AG04450 (cell line): ENCODE data around the gene PROCR. TPM values are rescaled to one million over a fixed set of nuclear protein-coding genes. Genes with fewer than 3 reads are reported as not detected.

Experiments used
- CTCF ChIA-PET: fragments of 300-600, 350-600 bp; formaldehyde crosslinking; extraction: SDS; loops from one replicate; lab custom pipeline; 2022; ENCODE audit warnings: antibody characterized with exemption, inconsistent platforms; lab: Charles Lee
- POLR2A ChIA-PET: fragments of 350-600 bp; formaldehyde crosslinking; extraction: SDS; loops from one replicate; lab custom pipeline; 2021; ENCODE audit warnings: antibody characterized with exemption, inconsistent platforms; lab: Yijun Ruan, JAX
- DNase-seq: peaks from one replicate; pipeline ENCODE4 v3.0.0-alpha.2; 2011; ENCODE audit warnings: low read depth, low spot score
- H3K27ac ChIP-seq: one replicate; pipeline ENCODE4 v1.5.1; 2012; ENCODE audit warnings: low read depth, low read length, control low read depth
- H3K27me3 ChIP-seq: one replicate; pipeline ENCODE4 v1.6.0; 2012; ENCODE audit warnings: low read length; ENCODE audit not compliant: control insufficient read depth, insufficient read depth
- H3K4me3 ChIP-seq: 2 replicates; pipeline ENCODE4 v1.5.1; 2011; ENCODE audit warnings: mild to moderate bottlenecking, low read depth, low read length, control low read depth
- H3K9me3 ChIP-seq: 2 replicates; pipeline ENCODE4 v1.5.1; 2012; ENCODE audit warnings: low read length; ENCODE audit not compliant: control insufficient read depth, insufficient read depth
- CTCF ChIP-seq: IDR thresholded peaks from 2 replicates; pipeline ENCODE4 v1.5.1; 2011; ENCODE audit warnings: low read depth, low read length, control low read depth, inconsistent platforms
- polyA plus RNA-seq: library from polyadenylated mRNA; depleted of rRNA; stranded (reverse); fragments of >200 nt; gene quantifications from 2 replicates; pipeline ENCODE4 v1.2.3, GENCODE V29; 2011

The PROCR gene
- polyA plus RNA-seq, 1 experiment = 73.8 TPM

GRCh38 chr20:35216541-35216940 lies 44.7 kb downstream of the PROCR start:
- Histone ChIP-seq H3K4me3 (no peak overlapping the region), H3K27ac (no peak overlapping the region), H3K9me3 (no peaks in the 10 kb centered on the region; the same call in 1 of the 2 replicates), H3K27me3 (peaks cover 3% of the 10 kb centered on the region)
- TF ChIP-seq CTCF = no peak
- CTCF ChIA-PET = interaction anchor here (0.9 to 1.3 kb wide), 3 partner anchors 8 to 120 kb away, joined by 3 to 4 read pairs (median 3); no protein-coding TSS in a partner anchor
- POLR2A ChIA-PET = no interaction called here
- DNase-seq = no peak

GRCh38 chr20:35223941-35224340 lies 52.1 kb downstream of the PROCR start:
- Histone ChIP-seq H3K27ac (no peak overlapping the region), H3K27me3 (peaks cover 36% of the 10 kb centered on the region)
- CTCF ChIA-PET = interaction anchor here (0.7 kb wide), 1 partner anchor 15 kb away, joined by 3 read pairs; no protein-coding TSS in a partner anchor

GRCh38 chr20:35224536-35224935 lies 52.7 kb downstream of the PROCR start:
- no peak overlapping the region for H3K4me3 ChIP-seq
- POLR2A ChIA-PET = no interaction called here
- CTCF ChIA-PET = interaction anchor here (0.7 kb wide), 1 partner anchor 16 kb away, joined by 3 read pairs; no protein-coding TSS in a partner anchor

More at GRCh38 chr20:35223941-35224340, 52.1 kb downstream of the PROCR start:
- no peak for DNase-seq
- H3K4me3 ChIP-seq = no peak overlapping the region
- H3K9me3 ChIP-seq = no peaks in the 10 kb centered on the region
- POLR2A ChIA-PET = no interaction called here
- TF ChIP-seq CTCF = no peak

GRCh38 chr20:35225319-35226125 lies 53.6 kb downstream of the PROCR start:
- peaks cover 35% of the 10 kb centered on the region for H3K27me3 ChIP-seq
- POLR2A ChIA-PET = interaction anchor here (1.7 kb wide), 1 partner anchor 217 kb away, joined by 8 read pairs; no protein-coding TSS in a partner anchor
- DNase-seq = no peak
- TF ChIP-seq CTCF = no peak
- H3K4me3 ChIP-seq = no peak overlapping the region
- H3K27ac ChIP-seq = no peak overlapping the region
- CTCF ChIA-PET = interaction anchor here (1.1 to 1.4 kb wide), 2 partner anchors 44 to 81 kb away, joined by 3 read pairs; no protein-coding TSS in a partner anchor
- no peaks in the 10 kb centered on the region for H3K9me3 ChIP-seq

More at GRCh38 chr20:35224536-35224935, 52.7 kb downstream of the PROCR start:
- Histone ChIP-seq H3K27me3 (peaks cover 35% of the 10 kb centered on the region), H3K9me3 (no peaks in the 10 kb centered on the region), H3K27ac (no peak overlapping the region)
- DNase-seq = no peak
- no peak for TF ChIP-seq CTCF
